GM12874 (cell line): ENCODE results near the gene FGF14.

Experiments
- CTCF ChIP-seq: IDR thresholded peaks from 2 replicates; pipeline ENCODE4 v1.5.1; 2011; ENCODE audit warnings: low read depth, mild to moderate bottlenecking, control low read depth, low read length, moderate library complexity; ENCODE audit not compliant: insufficient read depth

The FGF14 gene

GRCh38 chr13:101967781-101968180 is 434.1 kb downstream of the FGF14 start:
- no peak for TF ChIP-seq CTCF

GRCh38 chr13:101967216-101967615 is 434.6 kb downstream of the FGF14 start:
- TF ChIP-seq CTCF, result no peak

GRCh38 chr13:101965096-101965495 is 436.8 kb downstream of the FGF14 start:
- TF ChIP-seq CTCF, result no peak

- TF ChIP-seq CTCF, result no peak
Measured at GRCh38 chr13:101959016-101959415, 442.8 kb downstream of the FGF14 start.

GRCh38 chr13:101955764-101956163 is 446.1 kb downstream of the FGF14 start:
- no peak for TF ChIP-seq CTCF

GRCh38 chr13:101951114-101951513 is 450.7 kb downstream of the FGF14 start:
- TF ChIP-seq CTCF, result no peak

GRCh38 chr13:101949681-101950080 is 452.2 kb downstream of the FGF14 start:
- no peak for TF ChIP-seq CTCF

- no peak for TF ChIP-seq CTCF
Measured at GRCh38 chr13:101946401-101946800, 455.4 kb downstream of the FGF14 start.
